GM18511 (cell line): ENCODE measurements around the gene RAB40C.

Experiments used
- ATAC-seq: cut with Tn5 transposase; IDR thresholded peaks from one replicate; pipeline ENCODE4 v1.9.1; 2021; ENCODE audit warnings: mild to moderate bottlenecking, moderate library complexity; ENCODE audit not compliant: unreplicated experiment

The RAB40C gene

DNA sequence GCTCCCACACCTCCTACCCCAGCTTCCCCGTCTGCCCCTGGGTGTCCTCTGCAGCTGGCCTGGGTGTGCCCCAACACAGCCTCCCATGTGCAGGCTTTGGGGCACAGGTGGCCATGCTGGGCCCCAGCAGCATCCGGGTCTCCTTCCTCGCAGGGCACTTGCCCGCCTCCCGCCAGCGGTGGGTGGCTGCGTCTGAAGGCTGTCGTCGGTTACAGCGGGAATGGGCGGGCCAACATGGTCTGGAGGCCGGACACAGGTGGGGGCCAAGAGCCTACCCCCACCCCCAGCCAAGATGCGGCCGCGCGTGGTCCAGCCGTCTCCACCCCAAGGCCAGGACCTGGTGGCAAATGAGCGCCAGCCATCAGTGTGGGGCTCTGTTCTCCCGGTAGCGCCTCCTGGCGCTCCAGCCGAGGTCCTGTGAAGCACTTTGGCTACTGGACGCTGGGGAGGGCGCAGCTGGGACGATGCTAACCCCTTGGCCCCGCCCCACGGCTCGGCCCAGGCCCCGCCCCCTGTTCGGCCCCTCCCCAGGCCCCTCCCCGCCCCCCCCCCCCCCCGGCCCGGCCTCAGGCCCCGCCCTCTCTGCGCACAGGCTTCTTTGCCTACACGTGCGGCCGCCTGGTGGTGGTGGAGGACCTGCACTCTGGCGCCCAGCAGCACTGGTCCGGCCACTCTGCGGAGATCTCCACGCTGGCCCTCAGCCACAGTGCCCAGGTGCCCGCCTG lies 70.8 kb downstream of the RAB40C start:
- peak; percentile 75 for ATAC-seq

DNA sequence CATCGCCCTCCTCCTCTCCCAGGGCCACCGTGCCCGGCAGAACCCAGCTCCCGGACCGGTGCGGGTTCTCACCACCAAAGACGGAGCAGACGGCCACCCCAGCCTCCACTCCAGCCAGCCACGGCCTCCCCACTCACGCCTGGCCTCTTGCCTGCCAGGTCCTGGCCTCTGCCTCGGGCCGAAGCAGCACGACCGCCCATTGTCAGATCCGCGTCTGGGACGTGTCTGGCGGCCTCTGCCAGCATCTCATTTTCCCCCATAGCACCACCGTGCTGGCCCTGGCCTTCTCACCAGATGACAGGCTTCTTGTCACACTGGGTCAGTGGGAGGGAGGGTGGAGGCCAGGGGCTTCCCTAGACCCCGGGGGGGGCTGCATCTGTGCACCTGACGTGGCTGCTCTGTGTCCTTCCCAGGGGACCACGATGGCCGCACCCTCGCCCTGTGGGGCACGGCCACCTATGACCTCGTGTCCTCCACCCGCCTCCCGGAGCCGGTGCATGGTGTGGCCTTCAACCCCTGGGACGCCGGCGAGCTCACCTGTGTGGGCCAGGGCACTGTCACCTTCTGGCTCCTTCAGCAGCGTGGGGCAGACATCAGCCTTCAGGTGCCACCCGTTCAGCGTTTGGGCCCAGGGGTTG lies 71.4 kb downstream of the RAB40C start:
- ATAC-seq = peak; percentile 9

DNA sequence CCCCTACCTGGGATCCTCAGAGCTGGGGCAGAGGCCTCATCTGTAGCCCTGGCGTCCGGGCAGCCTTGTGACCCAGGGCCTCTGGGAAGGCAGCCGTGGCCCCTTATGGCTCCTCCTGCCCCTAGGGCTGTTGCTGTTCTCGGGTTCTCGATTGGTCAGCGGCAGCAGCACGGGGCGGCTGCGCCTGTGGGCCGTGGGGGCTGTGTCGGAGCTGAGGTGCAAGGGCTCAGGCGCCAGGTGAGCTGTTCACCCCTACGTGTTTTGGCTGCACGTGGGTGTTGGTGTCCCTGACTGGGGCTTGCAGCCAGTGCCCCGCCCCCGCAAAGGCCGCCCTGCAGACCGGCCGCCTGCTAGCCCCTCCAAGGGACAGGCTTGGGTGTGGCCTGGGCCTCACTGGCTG lies 72.2 kb downstream of the RAB40C start:
- ATAC-seq = no peak

DNA sequence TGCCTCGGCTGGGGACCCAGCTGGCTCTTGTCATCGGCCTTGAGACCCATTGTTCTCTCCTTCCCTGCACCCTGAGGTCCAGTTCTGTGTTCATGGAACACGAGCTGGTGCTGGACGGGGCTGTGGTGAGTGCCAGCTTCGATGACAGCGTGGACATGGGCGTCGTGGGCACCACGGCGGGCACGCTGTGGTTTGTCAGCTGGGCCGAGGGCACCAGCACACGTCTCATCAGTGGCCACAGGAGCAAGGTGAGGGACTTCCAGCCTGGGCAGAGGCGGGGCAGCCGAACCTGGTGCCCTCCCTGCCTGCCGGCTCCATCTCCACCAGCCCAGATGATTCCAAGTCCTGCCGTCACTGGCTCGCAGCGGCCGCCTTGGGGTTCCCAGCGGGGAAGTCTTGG lies 72.7 kb downstream of the RAB40C start:
- no peak for ATAC-seq

DNA sequence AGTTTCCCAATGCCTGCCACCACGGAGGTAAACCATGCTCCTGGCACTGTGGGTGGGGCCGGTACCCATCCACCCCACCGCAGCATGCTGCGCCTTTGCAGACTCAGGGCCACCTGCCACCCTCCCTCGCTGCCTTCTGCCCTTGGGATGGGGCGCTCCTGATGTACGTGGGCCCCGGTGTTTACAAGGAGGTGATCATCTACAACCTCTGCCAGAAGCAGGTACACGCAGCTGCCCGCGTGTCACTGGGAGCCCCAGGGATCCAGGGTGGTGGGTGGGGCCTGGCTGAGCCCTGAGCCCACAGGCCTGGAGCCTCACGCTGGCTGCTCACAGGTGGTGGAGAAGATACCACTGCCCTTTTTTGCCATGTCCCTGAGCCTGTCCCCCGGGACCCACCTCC lies 76.7 kb downstream of the RAB40C start:
- ATAC-seq = no peak

DNA sequence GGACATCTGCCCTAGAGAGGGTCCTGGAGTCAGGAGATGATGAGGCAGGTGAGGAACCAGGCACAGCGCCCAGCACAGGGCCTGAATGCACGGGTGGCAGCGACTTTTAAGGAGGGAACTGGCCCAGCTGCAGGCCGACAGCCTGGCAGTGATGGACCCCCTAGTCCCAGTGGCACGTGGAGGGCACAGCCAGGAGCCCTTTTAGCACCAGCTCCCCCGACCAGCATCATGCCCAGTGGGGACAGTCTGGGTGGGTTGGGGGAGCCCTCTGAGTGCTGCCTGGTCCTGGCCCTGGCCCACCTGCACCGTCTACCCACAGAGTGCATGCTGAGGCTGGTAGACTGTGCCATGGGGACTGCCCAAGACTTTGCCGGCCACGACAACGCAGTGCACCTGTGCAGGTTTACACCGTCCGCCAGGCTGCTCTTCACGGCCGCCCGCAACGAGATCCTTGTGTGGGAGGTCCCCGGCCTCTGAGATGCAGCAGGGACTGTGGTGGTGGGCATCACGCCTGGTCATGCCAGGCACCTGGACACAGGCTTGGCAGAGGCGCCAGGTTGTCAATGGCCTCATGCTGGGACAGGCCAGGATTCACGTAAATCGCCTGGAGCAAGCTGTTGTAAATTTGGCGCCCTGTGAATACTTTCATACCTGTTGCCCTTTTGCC lies 77.4 kb downstream of the RAB40C start:
- ATAC-seq = no peak

DNA sequence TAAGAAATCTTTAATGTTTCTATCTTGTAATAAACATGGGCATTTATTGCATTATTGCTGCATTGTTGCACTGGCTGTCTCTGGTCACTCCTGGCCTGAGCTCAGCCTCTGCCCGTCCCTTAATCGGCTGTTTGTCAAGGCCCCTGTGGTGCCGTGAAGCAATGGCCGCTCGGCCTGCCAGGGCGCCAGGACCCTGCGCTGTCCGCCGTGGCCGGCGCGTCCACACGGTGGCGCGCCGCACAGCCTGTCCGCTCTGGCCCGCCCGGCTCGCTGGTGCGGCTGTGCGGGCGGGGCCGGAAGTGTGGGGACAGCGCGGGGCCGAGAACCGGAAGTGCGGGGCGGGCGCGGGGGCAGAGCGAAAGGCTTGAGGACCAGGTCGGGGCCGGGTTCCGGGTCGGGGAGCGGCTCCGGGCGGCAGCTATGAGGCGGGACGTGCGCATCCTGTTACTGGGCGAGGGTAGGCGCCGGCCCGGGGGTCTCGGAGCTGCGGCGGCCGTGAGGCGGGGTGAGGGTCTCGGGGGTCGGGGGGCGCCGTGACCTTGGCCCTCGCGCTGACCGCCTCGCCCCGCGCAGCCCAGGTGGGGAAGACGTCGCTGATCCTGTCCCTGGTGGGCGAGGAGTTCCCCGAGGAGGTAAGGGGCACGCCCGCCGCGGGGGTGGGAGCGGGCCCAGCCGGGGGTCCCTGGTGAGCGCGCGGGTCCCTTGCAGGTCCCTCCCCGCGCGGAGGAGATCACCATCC lies 78.1 kb downstream of the RAB40C start, which contains the start of gene RHOT2:
Gene RHOT2, plus strand, starts transcription at position 353 of the 739 bp plus-strand sequence. Its CDS starts 68 bp downstream, at position 421.
- ATAC-seq = peak; percentile 85

DNA sequence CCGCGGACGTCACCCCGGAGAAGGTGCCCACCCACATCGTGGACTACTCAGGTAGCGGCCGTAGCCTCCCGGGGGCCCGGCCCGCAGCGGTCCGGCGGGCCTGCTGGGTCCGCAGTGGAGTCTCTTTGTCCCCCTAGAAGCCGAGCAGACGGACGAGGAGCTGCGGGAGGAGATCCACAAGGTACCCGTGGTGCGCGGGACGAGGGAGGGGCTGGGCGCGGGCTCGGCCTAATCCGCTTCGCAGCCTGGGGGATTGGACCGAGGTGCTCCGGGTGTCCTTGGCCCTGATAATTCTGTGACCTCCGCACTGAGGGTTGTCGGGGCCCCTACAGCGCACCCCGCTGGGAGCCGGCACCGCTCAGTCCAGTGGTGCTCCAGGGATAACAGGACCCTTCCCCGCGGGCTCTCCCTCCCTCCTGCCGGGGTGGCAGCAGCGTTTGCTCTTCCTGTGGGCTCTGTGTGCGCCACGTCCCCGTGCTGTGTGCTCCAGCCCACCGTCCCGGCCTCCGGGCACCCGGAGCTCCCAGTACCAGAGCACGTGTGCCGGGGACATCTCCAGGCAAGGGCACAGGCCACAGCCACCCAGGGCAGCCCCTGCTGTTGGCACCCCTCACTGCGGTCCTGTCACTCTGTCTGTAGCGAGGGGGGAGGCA lies 78.8 kb downstream of the RAB40C start:
- ATAC-seq = no peak

DNA sequence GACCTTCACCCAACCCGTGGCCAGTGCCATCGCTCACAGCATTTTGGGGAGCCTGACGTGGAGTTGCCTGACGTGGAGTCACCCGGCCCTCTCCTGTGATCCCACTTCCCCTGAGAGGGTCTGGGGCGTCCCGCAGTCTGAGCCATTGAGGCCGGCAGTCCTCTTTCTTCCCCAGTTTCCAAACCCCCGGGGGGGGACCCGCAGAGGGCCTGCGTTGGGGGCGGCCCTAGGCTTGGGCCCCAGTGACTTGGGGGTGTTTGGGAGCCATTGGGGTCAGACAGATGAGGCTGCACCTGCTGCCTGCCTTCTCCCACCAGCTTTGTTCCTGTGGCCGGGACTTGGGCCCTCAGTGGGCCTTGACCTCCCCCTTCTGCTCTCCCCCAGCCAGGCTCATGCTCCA lies 79.8 kb downstream of the RAB40C start:
- no peak for ATAC-seq

DNA sequence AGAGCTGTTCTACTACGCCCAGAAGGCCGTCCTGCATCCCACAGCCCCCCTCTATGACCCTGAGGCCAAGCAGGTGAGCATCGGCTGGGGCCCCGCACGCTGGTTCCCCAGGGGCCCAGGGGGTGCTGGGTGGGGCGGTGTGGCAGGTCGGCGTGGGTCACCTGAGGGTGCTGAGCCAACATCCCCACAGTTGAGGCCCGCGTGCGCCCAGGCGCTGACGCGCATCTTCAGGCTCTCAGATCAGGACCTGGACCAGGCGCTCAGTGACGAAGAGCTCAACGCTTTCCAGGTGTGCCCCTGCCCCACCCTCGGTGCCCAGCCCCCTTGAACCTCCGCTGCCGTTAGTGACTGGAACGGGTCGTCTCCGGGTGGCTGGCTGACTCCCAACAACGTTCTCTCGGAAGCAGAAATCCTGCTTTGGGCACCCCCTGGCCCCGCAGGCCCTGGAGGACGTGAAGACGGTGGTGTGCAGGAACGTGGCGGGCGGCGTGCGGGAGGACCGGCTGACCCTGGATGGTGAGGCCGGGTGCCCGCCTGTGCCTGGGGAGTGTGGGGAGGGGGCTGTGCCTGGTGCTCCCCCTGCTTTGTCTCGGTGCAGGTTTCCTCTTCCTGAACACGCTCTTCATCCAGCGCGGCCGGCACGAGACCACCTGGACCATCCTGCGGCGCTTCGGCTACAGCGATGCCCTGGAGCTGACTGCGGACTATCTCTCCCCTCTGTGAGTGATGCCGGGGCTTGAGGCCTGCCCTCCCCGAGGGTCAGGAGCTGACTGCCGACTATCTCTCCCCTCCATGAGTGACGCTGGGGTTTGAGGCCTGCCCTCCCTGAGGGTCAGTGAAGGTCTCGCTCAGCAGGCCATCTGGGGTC lies 80.9 kb downstream of the RAB40C start:
- no peak for ATAC-seq

DNA sequence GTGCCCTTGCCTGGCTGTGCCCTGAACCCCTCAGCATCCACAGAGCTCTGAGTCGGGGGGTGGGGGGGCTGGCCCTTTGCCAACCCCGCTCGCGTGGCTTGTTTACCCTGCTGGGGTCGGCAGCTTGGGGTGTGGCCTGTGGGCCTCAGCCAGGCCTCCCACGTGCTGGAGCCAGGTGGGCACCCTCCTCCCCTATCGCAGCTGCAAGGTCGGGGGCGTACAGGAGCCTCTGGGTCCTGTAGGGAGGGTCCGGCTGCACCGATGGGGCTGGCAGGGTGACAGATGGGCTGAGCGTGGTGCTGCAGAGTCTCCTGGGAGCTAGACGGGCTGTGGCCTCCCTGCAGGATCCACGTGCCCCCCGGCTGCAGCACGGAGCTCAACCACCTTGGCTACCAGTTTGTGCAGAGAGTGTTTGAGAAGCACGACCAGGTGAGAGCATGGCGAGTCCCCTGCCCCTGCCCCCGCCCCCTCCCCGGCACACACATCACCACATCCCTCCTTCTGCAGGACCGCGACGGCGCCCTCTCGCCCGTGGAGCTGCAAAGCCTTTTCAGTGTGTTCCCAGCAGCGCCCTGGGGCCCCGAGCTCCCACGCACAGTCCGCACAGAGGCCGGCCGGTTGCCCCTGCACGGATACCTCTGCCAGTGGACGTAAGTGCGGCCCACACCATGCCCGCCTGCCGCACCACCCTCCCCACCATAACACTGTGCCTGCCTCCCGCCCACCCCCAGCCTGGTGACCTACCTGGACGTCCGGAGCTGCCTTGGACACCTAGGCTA lies 81.7 kb downstream of the RAB40C start:
- ATAC-seq = no peak

DNA sequence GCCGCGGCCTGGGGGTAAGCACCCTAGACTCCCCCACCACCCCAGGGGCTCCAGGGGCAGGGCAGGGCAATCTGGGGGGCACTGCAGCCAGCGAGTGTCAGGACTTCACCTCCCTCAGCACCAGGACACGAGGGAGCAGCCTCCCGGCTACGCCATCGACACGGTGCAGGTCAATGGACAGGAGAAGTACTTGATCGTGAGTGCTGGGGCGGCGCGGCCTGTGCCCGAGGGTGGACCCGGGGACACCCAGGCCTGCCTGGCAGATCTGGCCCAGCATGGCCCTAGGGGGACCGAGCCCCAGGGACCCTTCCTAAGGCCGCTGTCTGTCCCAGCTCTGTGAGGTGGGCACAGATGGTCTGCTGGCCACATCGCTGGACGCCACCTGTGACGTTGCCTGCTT lies 82.5 kb downstream of the RAB40C start:
- no peak for ATAC-seq

DNA sequence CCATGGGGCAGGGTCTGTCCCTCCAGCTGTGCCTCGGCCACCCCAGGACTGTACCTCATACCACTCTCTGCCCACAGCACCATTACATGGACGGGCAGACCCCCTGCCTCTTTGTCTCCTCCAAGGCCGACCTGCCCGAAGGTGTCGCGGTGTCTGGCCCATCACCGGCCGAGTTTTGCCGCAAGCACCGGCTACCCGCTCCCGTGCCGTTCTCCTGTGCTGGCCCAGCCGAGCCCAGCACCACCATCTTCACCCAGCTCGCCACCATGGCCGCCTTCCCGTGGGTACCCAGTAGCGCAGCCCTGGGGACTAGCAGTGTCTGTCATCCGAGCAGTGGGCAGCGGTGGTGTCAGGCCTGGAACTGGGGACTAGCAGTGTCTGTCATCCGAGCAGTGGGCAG lies 83.0 kb downstream of the RAB40C start:
- ATAC-seq = no peak

DNA sequence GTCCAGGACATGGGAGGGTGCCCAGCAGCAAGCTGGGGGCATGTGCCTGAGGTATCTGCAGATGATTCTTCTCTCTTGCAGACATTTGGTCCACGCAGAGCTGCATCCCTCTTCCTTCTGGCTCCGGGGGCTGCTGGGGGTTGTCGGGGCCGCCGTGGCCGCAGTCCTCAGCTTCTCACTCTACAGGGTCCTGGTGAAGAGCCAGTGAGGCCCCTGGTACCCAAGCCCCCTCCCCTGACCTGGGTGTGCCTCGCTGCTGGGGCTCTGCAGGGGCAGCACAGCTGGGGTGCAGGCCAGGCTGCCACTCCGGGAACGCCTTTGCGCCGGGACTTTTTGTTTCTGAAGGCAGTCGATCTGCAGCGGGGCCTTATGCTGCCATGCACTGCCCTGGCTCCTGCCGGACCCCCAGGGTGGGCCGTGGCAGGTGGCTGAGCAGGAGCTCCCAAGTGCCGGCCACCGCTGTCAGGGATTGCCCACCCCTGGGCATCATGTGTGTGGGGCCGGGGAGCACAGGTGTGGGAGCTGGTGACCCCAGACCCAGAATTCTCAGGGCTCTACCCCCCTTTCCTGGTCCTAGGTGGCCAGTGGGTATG lies 83.6 kb downstream of the RAB40C start:
- ATAC-seq = no peak

DNA sequence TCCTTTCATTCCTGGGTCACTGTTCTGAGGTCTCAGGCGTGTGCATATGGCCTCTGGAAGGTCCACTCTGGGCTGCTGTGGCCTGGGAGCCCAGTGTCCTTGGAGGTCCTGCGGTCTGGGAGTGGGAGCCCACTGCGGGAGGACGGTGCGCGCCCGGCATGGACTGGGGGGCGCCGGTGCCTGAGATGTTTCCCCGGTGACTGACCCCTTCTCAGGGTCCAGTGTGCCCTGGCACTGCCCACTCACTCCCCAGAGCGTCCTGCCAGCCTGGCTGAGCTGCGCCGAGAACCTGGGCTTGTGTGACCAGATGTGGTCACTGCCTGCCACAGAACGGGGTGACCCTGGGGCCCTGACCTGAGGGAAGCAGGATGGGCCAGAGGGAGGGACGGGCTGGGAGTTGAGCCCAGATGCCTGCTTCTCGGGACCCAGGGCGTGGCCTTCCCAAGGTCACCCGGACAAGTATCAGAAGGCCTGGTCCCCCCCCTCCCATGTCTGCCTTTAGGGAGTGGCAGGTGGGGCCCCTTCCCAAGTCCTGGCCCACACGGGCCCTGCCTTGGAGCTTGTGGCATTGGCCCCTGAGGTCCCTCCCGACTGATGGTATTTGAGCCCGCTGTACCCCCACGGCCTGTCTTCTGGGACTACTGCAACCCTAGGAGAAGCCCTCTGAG lies 84.5 kb downstream of the RAB40C start:
- ATAC-seq = no peak

DNA sequence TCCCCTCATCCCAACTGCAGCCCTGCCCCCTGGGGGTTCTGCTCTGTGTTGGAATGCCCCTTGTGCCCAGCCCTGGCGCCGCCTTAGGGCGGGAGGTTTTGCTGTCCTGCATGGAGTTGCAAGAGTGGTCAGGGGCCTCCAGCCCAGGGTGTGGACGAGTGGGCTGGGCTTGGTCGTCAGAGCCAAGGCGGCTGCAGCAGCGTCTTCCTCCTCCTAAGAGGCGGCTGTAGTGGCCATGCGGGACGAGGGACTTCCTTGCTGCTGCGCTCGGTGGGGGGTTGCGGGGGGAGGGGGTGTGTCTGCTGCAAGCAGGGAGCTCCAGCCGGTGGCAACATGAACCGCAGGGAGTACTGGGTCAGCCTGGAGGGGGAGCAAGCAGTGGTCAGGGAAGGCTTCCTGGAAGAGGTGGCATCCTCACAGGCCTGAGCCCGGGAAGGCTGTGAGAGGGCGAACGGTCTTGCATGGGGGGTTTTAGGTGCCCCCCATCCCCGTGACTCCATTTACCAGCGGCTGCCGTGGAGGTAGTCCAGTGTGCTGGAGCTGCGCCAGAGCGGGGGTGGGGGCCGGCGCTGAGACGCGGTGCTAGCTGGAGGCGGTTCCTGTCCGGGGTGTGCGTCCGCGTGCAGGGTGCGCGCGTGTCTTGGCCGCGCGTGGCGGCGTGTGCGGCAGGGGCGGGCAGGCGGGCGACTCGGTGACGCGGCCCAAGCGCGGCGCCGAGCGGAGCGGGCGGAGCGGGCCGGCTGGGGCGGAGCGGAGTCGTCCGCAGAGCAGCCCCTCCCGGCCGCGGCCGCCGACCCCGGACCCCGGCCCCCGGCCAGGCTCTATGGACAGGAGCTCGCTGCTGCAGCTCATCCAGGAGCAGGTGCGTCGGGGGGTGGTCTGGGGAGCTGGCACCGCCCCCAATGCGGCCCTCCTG lies 85.4 kb downstream of the RAB40C start, which contains the start of gene RHBDL1:
Gene RHBDL1, plus strand, starts transcription at position 704 of the 916 bp plus-strand sequence. Its CDS starts 120 bp downstream, at position 824.
- ATAC-seq = no peak
